ENCODE data around the gene ADGRA3. TPM values are rescaled to one million over a fixed set of nuclear protein-coding genes. Genes with fewer than 3 reads are reported as not detected.

The ADGRA3 gene
- total and polyA plus RNA-seq, 2 experiments from 2014 or later = 16.2 to 73.9 TPM

GRCh38 chr4:22363036-22363435 is 152.8 kb downstream of the ADGRA3 start:
- H3K4me3 Mint-ChIP-seq = no peak overlapping the region

More at GRCh38 chr4:22363036-22363435, 152.8 kb downstream of the ADGRA3 start:
- ATAC-seq (no peak), DNase-seq (ENCODE audit: low spot score) (no peak)
- H3K4me1 Mint-ChIP-seq = peaks cover 13% of the 10 kb centered on the region
- no peak overlapping the region for H2AFZ ChIP-seq
- no peaks in the 10 kb centered on the region for H3K79me2 ChIP-seq (replicated peaks; ENCODE audit: insufficient read depth)
- 0 out of 3 replicates have a peak, but pooled peaks cover 9% of the 10 kb centered on the region for H3K36me3 Mint-ChIP-seq (ENCODE audit: low read depth)
- no peaks in the 10 kb centered on the region for H4K20me1 ChIP-seq (replicated peaks; ENCODE audit: insufficient read depth)
- peaks cover 9% of the 10 kb centered on the region; the same call in 1 of the 2 replicates for H3K4me1 ChIP-seq (ENCODE audit: insufficient read depth)
- peaks cover 8% of the 10 kb centered on the region; the same call in 1 of the 2 replicates for H3K9me2 ChIP-seq (ENCODE audit: insufficient read depth)
- no peaks in the 10 kb centered on the region for H3F3A ChIP-seq (replicated peaks; ENCODE audit: low read depth)
- no peak overlapping the region for H3K27ac ChIP-seq (ENCODE audit: low read depth)
- TF ChIP-seq JUNB (IDR thresholded peaks at IDR 0.05; ENCODE audit: unreplicated experiment) (no peak), NANOG (IDR thresholded peaks at IDR 0.05; ENCODE audit: borderline replicate concordance) (no peak), STAT1 (IDR thresholded peaks at IDR 0.05; ENCODE audit: unreplicated experiment) (no peak), ZNF331 (CRISPR knock-in tag; IDR thresholded peaks at IDR 0.05; ENCODE audit: low read depth) (no peak), ZNF114 (CRISPR knock-in tag; IDR thresholded peaks at IDR 0.05) (no peak), EZH2 (IDR thresholded peaks at IDR 0.05; ENCODE audit: low read depth, unreplicated experiment) (no peak), REST (IDR thresholded peaks at IDR 0.05; ENCODE audit: unreplicated experiment) (no peak), POLR2AphosphoS5 (IDR thresholded peaks at IDR 0.05; ENCODE audit: low read depth) (no peak), ETS1 (IDR thresholded peaks at IDR 0.05) (no peak), CREB1 (CRISPR knock-in tag; IDR thresholded peaks at IDR 0.05; ENCODE audit: low read depth) (no peak)
- peaks cover 6% of the 10 kb centered on the region; the same call in 2 of the 3 replicates for H3K9me3 Mint-ChIP-seq
- H3K4me2 ChIP-seq = no peak overlapping the region
- peaks cover 3% of the 10 kb centered on the region for H3K27me3 Mint-ChIP-seq (ENCODE audit: insufficient read depth, low read depth, poor library complexity)
- no peak overlapping the region for H3K4me3 ChIP-seq
- H3K27ac Mint-ChIP-seq = no peak overlapping the region
- no peaks in the 10 kb centered on the region for H3K36me3 ChIP-seq (ENCODE audit: insufficient read depth)
- H3K27me3 ChIP-seq (ENCODE audit: insufficient read depth) = no peaks in the 10 kb centered on the region

Data from GM23338 (cell line).